DND-41 (cell line): ENCODE data around the gene PITPNM1.

ENCODE experiments used
- EZH2 ChIP-seq: IDR thresholded peaks from 3 replicates; pipeline ENCODE4 v1.6.1; 2012; ENCODE audit warnings: borderline replicate concordance, low read depth, mild to moderate bottlenecking, moderate library complexity, low read length, inconsistent platforms; ENCODE audit not compliant: severe bottlenecking
- TF ChIP-seq, protein P1 (sequence below): IDR thresholded peaks from 2 replicates; pipeline ENCODE4 v1.5.1; 2012; ENCODE audit warnings: borderline replicate concordance, low read length, moderate library complexity, mild to moderate bottlenecking; ENCODE audit not compliant: poor library complexity, severe bottlenecking; ENCODE audit errors: extremely low read depth

DNA sequence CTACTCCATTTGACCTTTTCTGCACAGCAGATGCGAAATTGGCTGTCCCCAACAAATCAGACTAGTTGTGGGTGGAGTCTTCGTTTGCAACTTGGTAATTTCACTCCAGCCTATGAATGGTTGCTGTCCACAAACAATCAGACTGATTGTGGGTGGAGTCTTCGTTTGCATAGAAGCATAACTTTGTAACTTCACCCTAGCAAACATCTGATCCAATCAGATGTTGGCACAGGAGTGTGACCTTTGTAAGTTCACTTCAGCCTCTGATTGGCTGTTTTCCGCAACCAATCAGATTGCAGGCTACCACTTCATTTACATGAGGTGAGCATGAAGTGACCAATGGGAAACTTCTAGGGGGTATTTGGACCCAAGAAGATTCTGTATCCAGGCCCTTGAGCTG, 34.4 kb upstream of the PITPNM1 start:
- TF ChIP-seq, protein P1, sequence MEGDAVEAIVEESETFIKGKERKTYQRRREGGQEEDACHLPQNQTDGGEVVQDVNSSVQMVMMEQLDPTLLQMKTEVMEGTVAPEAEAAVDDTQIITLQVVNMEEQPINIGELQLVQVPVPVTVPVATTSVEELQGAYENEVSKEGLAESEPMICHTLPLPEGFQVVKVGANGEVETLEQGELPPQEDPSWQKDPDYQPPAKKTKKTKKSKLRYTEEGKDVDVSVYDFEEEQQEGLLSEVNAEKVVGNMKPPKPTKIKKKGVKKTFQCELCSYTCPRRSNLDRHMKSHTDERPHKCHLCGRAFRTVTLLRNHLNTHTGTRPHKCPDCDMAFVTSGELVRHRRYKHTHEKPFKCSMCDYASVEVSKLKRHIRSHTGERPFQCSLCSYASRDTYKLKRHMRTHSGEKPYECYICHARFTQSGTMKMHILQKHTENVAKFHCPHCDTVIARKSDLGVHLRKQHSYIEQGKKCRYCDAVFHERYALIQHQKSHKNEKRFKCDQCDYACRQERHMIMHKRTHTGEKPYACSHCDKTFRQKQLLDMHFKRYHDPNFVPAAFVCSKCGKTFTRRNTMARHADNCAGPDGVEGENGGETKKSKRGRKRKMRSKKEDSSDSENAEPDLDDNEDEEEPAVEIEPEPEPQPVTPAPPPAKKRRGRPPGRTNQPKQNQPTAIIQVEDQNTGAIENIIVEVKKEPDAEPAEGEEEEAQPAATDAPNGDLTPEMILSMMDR = no peak
- no peak for TF ChIP-seq EZH2
